ENCODE measurements around the gene RASSF7.

DNA sequence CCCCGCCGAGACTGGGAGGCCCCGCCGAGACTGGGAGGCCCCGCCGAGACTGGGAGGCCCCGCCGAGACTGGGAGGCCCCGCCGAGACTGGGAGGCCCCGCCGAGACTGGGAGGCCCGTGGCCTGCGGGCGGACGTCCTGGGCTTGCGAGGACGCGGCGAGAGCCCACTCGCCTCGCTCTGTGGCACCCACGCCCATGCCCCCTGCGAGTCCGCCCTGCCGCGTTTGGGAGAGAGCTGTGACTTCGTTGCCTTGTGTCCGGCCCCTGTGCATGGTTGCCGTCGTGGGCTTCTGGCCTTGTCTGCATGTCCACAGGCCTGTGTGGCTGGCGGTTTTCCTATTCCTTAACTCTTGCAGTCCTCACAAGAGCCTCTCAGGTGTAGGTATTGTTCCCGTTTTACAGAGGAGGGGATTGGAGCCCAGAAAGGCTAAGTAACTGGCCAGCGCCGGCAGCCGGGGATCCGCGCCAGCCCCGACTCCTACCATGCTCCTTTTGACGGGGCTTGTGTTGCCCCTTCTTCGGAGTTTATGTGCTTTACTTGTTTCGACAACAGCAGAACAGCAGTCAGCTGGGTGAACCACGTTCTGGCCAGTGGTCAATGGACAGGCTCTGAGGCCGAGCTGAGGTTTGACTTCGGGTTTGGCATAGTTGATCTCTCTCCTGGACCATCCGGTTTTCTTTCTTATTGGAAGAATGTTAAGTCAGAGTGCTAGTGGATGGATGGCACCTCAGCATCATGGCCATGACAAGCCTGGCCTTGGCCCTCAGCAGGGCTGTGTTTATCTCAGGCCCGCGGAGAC, 16.2 kb downstream of the RASSF7 start:
- TF ChIP-seq, protein P1, sequence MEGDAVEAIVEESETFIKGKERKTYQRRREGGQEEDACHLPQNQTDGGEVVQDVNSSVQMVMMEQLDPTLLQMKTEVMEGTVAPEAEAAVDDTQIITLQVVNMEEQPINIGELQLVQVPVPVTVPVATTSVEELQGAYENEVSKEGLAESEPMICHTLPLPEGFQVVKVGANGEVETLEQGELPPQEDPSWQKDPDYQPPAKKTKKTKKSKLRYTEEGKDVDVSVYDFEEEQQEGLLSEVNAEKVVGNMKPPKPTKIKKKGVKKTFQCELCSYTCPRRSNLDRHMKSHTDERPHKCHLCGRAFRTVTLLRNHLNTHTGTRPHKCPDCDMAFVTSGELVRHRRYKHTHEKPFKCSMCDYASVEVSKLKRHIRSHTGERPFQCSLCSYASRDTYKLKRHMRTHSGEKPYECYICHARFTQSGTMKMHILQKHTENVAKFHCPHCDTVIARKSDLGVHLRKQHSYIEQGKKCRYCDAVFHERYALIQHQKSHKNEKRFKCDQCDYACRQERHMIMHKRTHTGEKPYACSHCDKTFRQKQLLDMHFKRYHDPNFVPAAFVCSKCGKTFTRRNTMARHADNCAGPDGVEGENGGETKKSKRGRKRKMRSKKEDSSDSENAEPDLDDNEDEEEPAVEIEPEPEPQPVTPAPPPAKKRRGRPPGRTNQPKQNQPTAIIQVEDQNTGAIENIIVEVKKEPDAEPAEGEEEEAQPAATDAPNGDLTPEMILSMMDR (conservative IDR thresholded peaks at IDR 0.05): no peak
- no peak for TF ChIP-seq EZH2 (IDR thresholded peaks at IDR 0.05; ENCODE audit: low read depth)
